H1 (cell line): ENCODE data around the gene CPLX1. TPM values are rescaled to one million over a fixed set of nuclear protein-coding genes. Genes with fewer than 3 reads are reported as not detected.

Source experiments
- CTCF ChIA-PET: fragments of 300-600 bp; sonication (Branson Sonifier 250); formaldehyde crosslinking; loops from one replicate; lab custom pipeline; 2021; ENCODE audit not compliant: partially characterized antibody; lab: Charles Lee
- POLR2A ChIA-PET: fragments of 300-600 bp; sonication (Branson Sonifier 250); formaldehyde crosslinking; loops from one replicate; lab custom pipeline; 2021; ENCODE audit warnings: inconsistent platforms; ENCODE audit not compliant: partially characterized antibody; lab: Charles Lee
- DNase-seq, 2 experiments: peaks; one replicate each; pipeline versions ENCODE4 v3.0.0 to v3.0.0-alpha.2; 2010 to 2022; ENCODE audit warnings: low spot score in 2 of 2, low read depth in 1 of 2, mixed read lengths in 1 of 2
- FAIRE-seq: peaks from 2 replicates; lab custom pipeline; 2011; peaks lifted over from hg19 to GRCh38; lab: Jason Lieb, UNC
- H2AFZ ChIP-seq: 2 replicates; pipeline ENCODE4 v1.8.1; 2012; ENCODE audit warnings: low read length, inconsistent platforms
- H2AK5ac ChIP-seq: 2 replicates; pipeline ENCODE4 v1.6.1; 2013; ENCODE audit warnings: low read depth, low read length
- H2BK120ac ChIP-seq: replicated peaks from 2 replicates; pipeline ENCODE3; 2013; ENCODE audit warnings: low read depth, low read length, inconsistent platforms
- H2BK12ac ChIP-seq: 2 replicates; pipeline ENCODE4 v1.6.1; 2013; ENCODE audit warnings: low read depth, low read length
- H2BK15ac ChIP-seq: 2 replicates; pipeline ENCODE4 v1.6.1; 2013; ENCODE audit warnings: low read length
- H2BK20ac ChIP-seq: 2 replicates; pipeline ENCODE4 v1.6.1; 2013; ENCODE audit warnings: low read length
- H2BK5ac ChIP-seq: 2 replicates; pipeline ENCODE4 v1.6.1; 2013; ENCODE audit warnings: low read depth, low read length
- H3K14ac ChIP-seq: 2 replicates; pipeline ENCODE4 v1.6.1; 2013; ENCODE audit warnings: inconsistent platforms; ENCODE audit not compliant: insufficient read length
- H3K18ac ChIP-seq: 2 replicates; pipeline ENCODE4 v1.6.1; 2013; ENCODE audit warnings: low read length; ENCODE audit errors: extremely low read depth
- H3K23ac ChIP-seq: 2 replicates; pipeline ENCODE4 v1.6.1; 2013; ENCODE audit warnings: inconsistent platforms; ENCODE audit not compliant: insufficient read length
- H3K23me2 ChIP-seq: 2 replicates; pipeline ENCODE4 v1.6.1; 2013; ENCODE audit warnings: low read depth, low read length
- H3K27ac ChIP-seq: 2 replicates; pipeline ENCODE4 v1.6.1; 2011; ENCODE audit warnings: low read depth, low read length, inconsistent platforms
- H3K27me3 ChIP-seq, 4 experiments: replicated peaks in 1 of 4; 1 replicate in 1 of 4; 2 replicates in 3 of 4; pipeline versions ENCODE4 v1.6.1 to v1.8.1; 2011 to 2013; ENCODE audit warnings: low read length in 3 of 4, mild to moderate bottlenecking in 3 of 4, inconsistent platforms in 2 of 4, mixed read lengths in 2 of 4, moderate library complexity in 1 of 4; ENCODE audit not compliant: control insufficient read depth in 3 of 4, insufficient read depth in 3 of 4; ENCODE audit errors: extremely low read depth in 1 of 4
- H3K36me3 ChIP-seq, 4 experiments: 2 replicates each; pipeline versions ENCODE4 v1.6.1 to v1.8.1; 2011 to 2013; ENCODE audit warnings: mild to moderate bottlenecking in 4 of 4, low read length in 3 of 4, moderate library complexity in 2 of 4, control low read depth in 1 of 4, inconsistent platforms in 1 of 4; ENCODE audit not compliant: insufficient read depth in 4 of 4, control insufficient read depth in 2 of 4
- H3K4ac ChIP-seq: replicated peaks from 2 replicates; pipeline ENCODE3; 2013; ENCODE audit warnings: low read length, low read depth, mixed read lengths, inconsistent platforms; ENCODE audit not compliant: insufficient read length
- H3K4me1 ChIP-seq, 4 experiments: replicated peaks in 1 of 4; 1 replicate in 1 of 4; 2 replicates in 3 of 4; pipeline versions ENCODE4 v1.6.1 to v1.8.1; 2011 to 2013; ENCODE audit warnings: low read length in 3 of 4, inconsistent platforms in 2 of 4, mixed read lengths in 1 of 4; ENCODE audit not compliant: insufficient read depth in 4 of 4, control insufficient read depth in 3 of 4
- H3K4me2 ChIP-seq, 2 experiments: 2 replicates each; pipeline versions ENCODE4 v1.6.1 to v1.8.1; 2011 to 2013; ENCODE audit warnings: low read depth in 2 of 2, low read length in 2 of 2, control low read depth in 1 of 2, inconsistent platforms in 1 of 2, mild to moderate bottlenecking in 1 of 2; ENCODE audit not compliant: insufficient read depth in 1 of 2
- H3K4me3 ChIP-seq, 4 experiments: fragments of 200-600, 300-600 bp in 1 of 4; sonication (generic), shearing (Covaris generic), sonication (Bioruptor Twin) in 1 of 4; 2 replicates each; pipeline versions ENCODE4 v1.5.1 to v1.8.1; 2011 to 2016; ENCODE audit warnings: low read length in 4 of 4, low read depth in 3 of 4, control low read depth in 2 of 4, inconsistent platforms in 2 of 4, mild to moderate bottlenecking in 2 of 4, mixed read lengths in 1 of 4, moderate library complexity in 1 of 4; ENCODE audit not compliant: insufficient read depth in 2 of 4; ENCODE audit errors: extremely low read depth in 1 of 4
- H3K56ac ChIP-seq: replicated peaks from 2 replicates; pipeline ENCODE3; 2013; ENCODE audit warnings: low read depth, mild to moderate bottlenecking, mixed read lengths, low read length, inconsistent platforms; ENCODE audit not compliant: insufficient read length
- H3K79me1 ChIP-seq: 2 replicates; pipeline ENCODE4 v1.6.1; 2013; ENCODE audit warnings: low read depth, low read length, control low read depth
- H3K79me2 ChIP-seq, 2 experiments: 2 replicates each; pipeline versions ENCODE4 v1.6.1 to v1.8.1; 2012 to 2013; ENCODE audit warnings: low read length in 2 of 2, mild to moderate bottlenecking in 2 of 2, inconsistent platforms in 1 of 2; ENCODE audit not compliant: insufficient read depth in 2 of 2, control insufficient read depth in 1 of 2
- H3K9ac ChIP-seq, 4 experiments: replicated peaks in 1 of 4; 1 replicate in 1 of 4; 2 replicates in 3 of 4; pipeline versions ENCODE4 v1.6.1 to v1.8.1; 2011 to 2013; ENCODE audit warnings: low read depth in 3 of 4, low read length in 3 of 4, control low read depth in 2 of 4, mild to moderate bottlenecking in 2 of 4, moderate library complexity in 2 of 4, inconsistent platforms in 1 of 4; ENCODE audit errors: extremely low read depth in 1 of 4
- H3K9me3 ChIP-seq, 2 experiments: 2 replicates each; pipeline versions ENCODE4 v1.6.1 to v1.8.1; 2012 to 2013; ENCODE audit warnings: mild to moderate bottlenecking in 2 of 2, moderate library complexity in 2 of 2, control low read depth in 1 of 2, inconsistent platforms in 1 of 2, low read depth in 1 of 2, low read length in 1 of 2, mixed read lengths in 1 of 2; ENCODE audit not compliant: insufficient read depth in 2 of 2
- H4K20me1 ChIP-seq, 2 experiments: replicated peaks in 1 of 2; 2 replicates each; pipeline versions ENCODE3 to v1.8.1; 2011 to 2013; ENCODE audit warnings: inconsistent platforms in 2 of 2, low read length in 2 of 2, mild to moderate bottlenecking in 1 of 2; ENCODE audit not compliant: insufficient read depth in 2 of 2, control insufficient read depth in 1 of 2
- H4K5ac ChIP-seq: 2 replicates; pipeline ENCODE4 v1.6.1; 2013; ENCODE audit warnings: low read length, low read depth, mixed read lengths, inconsistent platforms; ENCODE audit not compliant: insufficient read length
- H4K8ac ChIP-seq: 2 replicates; pipeline ENCODE4 v1.8.0; 2013; ENCODE audit warnings: mild to moderate bottlenecking, moderate library complexity, low read length, inconsistent platforms; ENCODE audit not compliant: insufficient read depth; ENCODE audit errors: extremely low read depth
- H4K91ac ChIP-seq: replicated peaks from 2 replicates; pipeline ENCODE3; 2013; ENCODE audit warnings: low read length, mixed read lengths, inconsistent platforms; ENCODE audit not compliant: insufficient read length
- POLR2A ChIP-seq, 2 experiments: IDR thresholded peaks; 1 replicate in 1 of 2; 2 replicates in 1 of 2; pipeline ENCODE4 v1.6.1; 2011; ENCODE audit warnings: low read depth in 2 of 2, low read length in 2 of 2, mild to moderate bottlenecking in 2 of 2; ENCODE audit errors: control extremely low read depth in 1 of 2
- POLR2AphosphoS5 ChIP-seq: IDR thresholded peaks from 2 replicates; pipeline ENCODE4 v1.6.1; 2011; ENCODE audit warnings: low read depth, low read length
- TAF1 ChIP-seq: IDR thresholded peaks from 2 replicates; pipeline ENCODE4 v1.6.1; 2011; ENCODE audit warnings: mild to moderate bottlenecking, low read depth, low read length
- WGBS, 2 experiments: shearing (Covaris generic) in 1 of 2; methylation state at CpG; one replicate each; pipeline versions ENCODE4 v1.1.6 to v1.1.7; 2013 to 2015; ENCODE audit warnings: low lambda C conversion rate in 2 of 2, mixed read lengths in 2 of 2, inconsistent platforms in 1 of 2, low coverage in 1 of 2, missing lambda C conversion rate in 1 of 2; ENCODE audit not compliant: insufficient replicate concordance in 2 of 2, insufficient coverage in 1 of 2, insufficient read length in 1 of 2; ENCODE audit errors: extremely low coverage in 1 of 2, missing lambda C conversion rate in 1 of 2; 5-methylcytosine and 5-hydroxymethylcytosine counted together
- polyA plus RNA-seq, 7 experiments: library from polyadenylated mRNA; depleted of rRNA in 3 of 7; stranded (reverse) in 5 of 7; unstranded in 2 of 7; fragments of >200 nt in 5 of 7; fragments of 200-250 nt in 2 of 7; gene quantifications; 1 replicate in 5 of 7; 2 replicates in 1 of 7; 4 replicates in 1 of 7; pipeline versions ENCODE4 v1.2.1 to v1.2.3, GENCODE V29; 2011 to 2013; ENCODE audit warnings: missing spikeins in 2 of 7, mixed read lengths in 2 of 7
- total RNA-seq: library from RNA; stranded (reverse); fragmentation: NEBNext Ultra II Directional; extraction: Animal tissue kit (Norgen Biotek cat#: 25700); gene quantifications from 2 replicates; pipeline ENCODE4 v1.2.1, GENCODE V29; 2021

The CPLX1 gene
- total and polyA plus RNA-seq, 2 of the 8 experiments (the other 6 are each of a cell fraction or from before 2014, with no cell fraction given): 0.32 to 0.56 TPM

- Histone ChIP-seq H3K18ac (no peak overlapping the region), H2BK20ac (no peak overlapping the region), H3K9ac (no peak overlapping the region), H3K23ac (no peak overlapping the region), H3K79me1 (peaks cover 8% of the 10 kb centered on the region), H3K23me2 (no peaks in the 10 kb centered on the region), H3K14ac (no peak overlapping the region), H3K27ac (no peak overlapping the region), H3K27me3 (no peaks in the 10 kb centered on the region), H4K8ac (no peak overlapping the region), H4K5ac (no peak overlapping the region), H3K4ac (no peak overlapping the region), H3K4me2 (no peak overlapping the region), H4K20me1 (peaks cover 18 to 33% of the 10 kb centered on the region in 2 experiments), H3K36me3 (peaks cover 2 to 33% (median 18%) of the 10 kb centered on the region in 4 experiments; a peak in 7 of 8 replicates), H4K91ac (no peak overlapping the region), H2AK5ac (no peak overlapping the region), H3K4me1 (peaks cover 0 to 3% (median 0%) of the 10 kb centered on the region in 4 experiments; a peak in 2 of 7 replicates), H2BK5ac (no peak overlapping the region), H3K79me2 (peaks cover 0 to 38% of the 10 kb centered on the region in 2 experiments; a peak in 3 of 4 replicates), H2AFZ (no peak overlapping the region), H3K56ac (no peak overlapping the region), H2BK15ac (no peak overlapping the region), H3K9me3 (peaks cover 4% of the 10 kb centered on the region in 2 experiments; a peak in 2 of 4 replicates), H2BK120ac (no peak overlapping the region)
- no peak for FAIRE-seq
- ChIA-PET CTCF (interaction anchor here (0.7 to 2.7 kb wide), 4 partner anchors 15 to 85 kb away, joined by 3 to 6 read pairs (median 5); no protein-coding TSS in a partner anchor), POLR2A (interaction anchor here (1.0 kb wide), 1 partner anchor 15 kb away, joined by 3 read pairs; no protein-coding TSS in a partner anchor)
- 93% methylated on average over 19 of the region's 19 CpGs; no CpG with 5 or more reads in 1 of the 2 experiments for WGBS, 2 experiments
- peak; percentile 65; the same call in 1 of the 2 replicates for TF ChIP-seq POLR2AphosphoS5
- TF ChIP-seq TAF1: no peak
- 0 out of 3 replicates have a peak, but pooled peaks of 1 of the 2 experiments have one; percentile 1 for TF ChIP-seq POLR2A (IDR thresholded peaks at IDR 0.05; ENCODE audit: control extremely low read depth in 1 of 2, low read depth in 2 of 2, low read length in 2 of 2)
- TF ChIP-seq, all 59 proteins: peak for 2
- no peak for DNase-seq
- Histone ChIP-seq H2BK12ac (no peak overlapping the region), H3K4me3 (no peak overlapping the region)
Measured at GRCh38 chr4:769511-769910, 56.4 kb downstream of the CPLX1 start.
